Stomach (tissue), 4 donors: ENCODE data around the gene TRNP1.

Experiments used
- EP300 ChIP-seq: sonication (generic); formaldehyde crosslinking; IDR thresholded peaks from one replicate; pipeline ENCODE4 v1.6.1; 2017; ENCODE audit warnings: antibody characterized with exemption
- POLR2A ChIP-seq, 4 donors: fragments of 450-650 bp; IDR thresholded peaks; one replicate each; pipeline ENCODE4 v1.6.1; 2016; ENCODE audit warnings: antibody characterized with exemption in 4 of 4, control low read depth in 2 of 4, mild to moderate bottlenecking in 1 of 4, moderate library complexity in 1 of 4
- TF ChIP-seq, protein P1 (sequence below), 7 experiments: fragments of 450-650 bp in 4 of 7; fragments of 200-600 bp in 3 of 7; sonication (generic) in 3 of 7; IDR thresholded peaks; one replicate each; pipeline ENCODE4 v1.5.1; 2016 to 2019; ENCODE audit warnings: antibody characterized with exemption in 7 of 7, control low read depth in 2 of 7, mild to moderate bottlenecking in 1 of 7

DNA sequence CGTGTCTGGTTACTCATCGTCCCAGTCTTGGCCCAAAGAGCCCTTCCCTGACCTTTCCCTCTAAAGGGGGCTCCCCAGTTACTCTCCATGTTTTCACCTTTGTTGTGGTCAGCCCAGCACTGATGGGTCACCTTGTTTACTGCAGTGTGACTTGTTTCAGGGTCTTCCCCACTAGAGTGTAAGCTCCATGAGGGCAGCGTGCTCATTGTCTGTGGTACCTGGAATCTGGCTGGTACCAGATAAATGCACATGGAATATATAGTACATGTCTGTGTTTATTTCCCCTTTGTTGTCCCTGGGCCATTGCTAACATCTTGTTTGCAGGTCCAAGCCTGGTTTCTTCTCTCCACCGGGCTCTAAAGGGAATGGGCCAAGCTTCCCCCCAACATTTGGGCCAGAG lies 41.9 kb downstream of the TRNP1 start:
- TF ChIP-seq, protein P1, sequence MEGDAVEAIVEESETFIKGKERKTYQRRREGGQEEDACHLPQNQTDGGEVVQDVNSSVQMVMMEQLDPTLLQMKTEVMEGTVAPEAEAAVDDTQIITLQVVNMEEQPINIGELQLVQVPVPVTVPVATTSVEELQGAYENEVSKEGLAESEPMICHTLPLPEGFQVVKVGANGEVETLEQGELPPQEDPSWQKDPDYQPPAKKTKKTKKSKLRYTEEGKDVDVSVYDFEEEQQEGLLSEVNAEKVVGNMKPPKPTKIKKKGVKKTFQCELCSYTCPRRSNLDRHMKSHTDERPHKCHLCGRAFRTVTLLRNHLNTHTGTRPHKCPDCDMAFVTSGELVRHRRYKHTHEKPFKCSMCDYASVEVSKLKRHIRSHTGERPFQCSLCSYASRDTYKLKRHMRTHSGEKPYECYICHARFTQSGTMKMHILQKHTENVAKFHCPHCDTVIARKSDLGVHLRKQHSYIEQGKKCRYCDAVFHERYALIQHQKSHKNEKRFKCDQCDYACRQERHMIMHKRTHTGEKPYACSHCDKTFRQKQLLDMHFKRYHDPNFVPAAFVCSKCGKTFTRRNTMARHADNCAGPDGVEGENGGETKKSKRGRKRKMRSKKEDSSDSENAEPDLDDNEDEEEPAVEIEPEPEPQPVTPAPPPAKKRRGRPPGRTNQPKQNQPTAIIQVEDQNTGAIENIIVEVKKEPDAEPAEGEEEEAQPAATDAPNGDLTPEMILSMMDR (IDR thresholded peaks at IDR 0.05), result no peak
- no peak for TF ChIP-seq EP300
- TF ChIP-seq POLR2A (IDR thresholded peaks at IDR 0.05), result no peak
